KMS-11 (cell line): ENCODE measurements around the gene CLSTN1.
"Not testable (repeated sequence)": the region's sequence is repeated elsewhere in the genome, so short reads cannot be mapped to it uniquely, and the experiment has no call there.

Experiments
- H2AFZ ChIP-seq: fragments of 200-600 bp; sonication (generic); 2 replicates; pipeline ENCODE4 v1.6.1; 2016; ENCODE audit warnings: antibody characterized with exemption, mixed run types, low read depth
- H3K27ac ChIP-seq: fragments of 200-600 bp; sonication (generic); 2 replicates; pipeline ENCODE4 v1.6.1; 2016; ENCODE audit warnings: mild to moderate bottlenecking, mixed run types
- H3K27me3 ChIP-seq: fragments of 200-600 bp; sonication (generic); 2 replicates; pipeline ENCODE4 v1.6.1; 2017; ENCODE audit warnings: mild to moderate bottlenecking, low read depth, mixed run types, moderate library complexity; ENCODE audit not compliant: insufficient read depth
- H3K36me3 ChIP-seq: fragments of 200-600 bp; sonication (generic); 2 replicates; pipeline ENCODE4 v1.6.1; 2017; ENCODE audit warnings: mild to moderate bottlenecking, mixed run types; ENCODE audit not compliant: insufficient read depth
- H3K4me1 ChIP-seq: fragments of 200-600 bp; sonication (generic); 2 replicates; pipeline ENCODE4 v1.6.1; 2016; ENCODE audit warnings: mild to moderate bottlenecking, low read depth, mixed run types; ENCODE audit not compliant: poor library complexity, severe bottlenecking
- H3K4me2 ChIP-seq: fragments of 200-600 bp; sonication (generic); 2 replicates; pipeline ENCODE4 v1.7.0; 2016; ENCODE audit warnings: mild to moderate bottlenecking, mixed run types
- H3K4me3 ChIP-seq: fragments of 200-600 bp; sonication (generic); IDR thresholded peaks from 2 replicates; pipeline ENCODE4 v1.6.1; 2017; ENCODE audit warnings: low read depth, low read length, mixed read lengths; ENCODE audit not compliant: insufficient read depth
- H3K79me2 ChIP-seq: fragments of 200-600 bp; sonication (generic); 2 replicates; pipeline ENCODE4 v1.6.1; 2016; ENCODE audit warnings: low read depth, mixed run types; ENCODE audit not compliant: insufficient read depth
- H3K9ac ChIP-seq: fragments of 200-600 bp; sonication (generic); 2 replicates; pipeline ENCODE4 v1.6.1; 2016; ENCODE audit warnings: mild to moderate bottlenecking, mixed run types
- H4K20me1 ChIP-seq: fragments of 200-600 bp; sonication (generic); 2 replicates; pipeline ENCODE4 v1.6.1; 2016; ENCODE audit warnings: mild to moderate bottlenecking, mixed run types; ENCODE audit not compliant: insufficient read depth
- CTCF ChIP-seq: fragments of 200-600 bp; sonication (generic); conservative IDR thresholded peaks from 2 replicates; pipeline ENCODE4 v1.6.1; 2017; ENCODE audit warnings: low read depth, mild to moderate bottlenecking, antibody characterized with exemption, low read length, moderate library complexity, mixed read lengths

CLSTN1 gene

DNA sequence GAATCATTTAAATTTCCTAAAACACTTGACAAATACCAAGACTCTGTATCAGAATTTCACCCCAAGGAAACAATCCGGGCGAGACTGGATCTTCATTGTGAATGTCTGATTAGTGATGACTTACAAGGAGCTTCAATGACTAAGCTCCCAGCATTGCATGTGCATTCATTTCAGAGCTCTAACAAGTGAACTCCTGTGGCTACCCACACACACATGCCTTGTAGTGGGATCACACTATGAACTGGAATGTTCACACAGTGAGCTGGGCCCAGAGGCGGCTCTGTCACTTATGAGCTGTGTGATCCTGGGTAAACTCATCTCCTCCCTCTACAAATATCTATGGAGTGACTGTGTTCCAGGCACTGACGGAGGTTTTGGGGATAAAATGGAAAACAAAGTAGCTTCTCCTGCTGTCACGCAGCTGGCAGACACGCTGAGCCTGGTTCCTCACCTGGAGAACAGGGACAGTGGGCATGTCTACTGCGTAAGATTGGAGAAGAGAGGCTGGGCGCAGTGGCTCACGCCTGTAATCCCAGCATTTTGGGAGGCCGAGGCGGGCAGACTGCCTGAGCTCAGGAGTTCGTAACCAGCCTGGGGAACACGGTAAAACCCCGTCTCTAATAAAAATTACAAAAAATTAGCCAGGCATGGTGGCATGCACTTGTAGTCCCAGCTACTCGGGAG is 56.9 kb downstream of the CLSTN1 start:
- H3K4me2 ChIP-seq: no peak overlapping the region
- H4K20me1 ChIP-seq: no peaks in the 10 kb centered on the region
- no peaks in the 10 kb centered on the region for H3K4me1 ChIP-seq
- no peak overlapping the region for H3K4me3 ChIP-seq
- H2AFZ ChIP-seq: no peak overlapping the region
- no peaks in the 10 kb centered on the region for H3K36me3 ChIP-seq
- TF ChIP-seq CTCF: no peak
- H3K27me3 ChIP-seq: no peaks in the 10 kb centered on the region
- H3K79me2 ChIP-seq: peaks cover 16% of the 10 kb centered on the region; the same call in 1 of the 2 replicates
- no peak overlapping the region for H3K27ac ChIP-seq
- no peak overlapping the region for H3K9ac ChIP-seq

GRCh38 chr1:9764550-9764949 is 59.2 kb downstream of the CLSTN1 start:
- H3K27ac ChIP-seq: no peak overlapping the region
- H3K27me3 ChIP-seq: no peaks in the 10 kb centered on the region
- no peak overlapping the region for H3K9ac ChIP-seq
- no peak for TF ChIP-seq CTCF
- H3K4me1 ChIP-seq: peaks cover 22% of the 10 kb centered on the region
- no peaks in the 10 kb centered on the region for H4K20me1 ChIP-seq
- H2AFZ ChIP-seq: no peak overlapping the region
- H3K36me3 ChIP-seq: no peaks in the 10 kb centered on the region
- peaks cover 16% of the 10 kb centered on the region; the same call in 1 of the 2 replicates for H3K79me2 ChIP-seq
- H3K4me2 ChIP-seq: no peak overlapping the region
- no peak overlapping the region for H3K4me3 ChIP-seq

DNA sequence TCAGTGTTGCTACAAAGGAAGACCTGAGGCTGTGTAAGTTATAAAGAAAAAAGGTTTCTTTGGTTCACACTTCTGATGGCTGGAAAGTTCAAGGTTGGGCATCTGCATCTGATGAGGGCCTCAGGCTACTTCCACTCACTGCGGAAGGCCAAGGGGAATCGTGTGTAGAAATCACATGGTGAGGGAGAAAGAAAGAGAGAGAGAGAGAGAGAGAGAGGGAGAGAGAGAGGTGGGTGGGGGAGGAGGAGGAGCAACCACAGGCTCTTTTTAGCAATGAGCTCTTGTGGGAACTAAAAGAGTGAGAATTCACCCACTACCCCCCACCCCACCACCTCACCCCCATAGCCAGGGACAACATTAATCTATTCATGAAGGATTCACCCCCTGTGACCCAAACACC is 59.9 kb downstream of the CLSTN1 start:
- no peak for TF ChIP-seq CTCF
- peaks cover 29% of the 10 kb centered on the region for H3K4me1 ChIP-seq
- H3K27me3 ChIP-seq: no peaks in the 10 kb centered on the region

GRCh38 chr1:9762446-9762845 is 61.3 kb downstream of the CLSTN1 start:
- not testable (repeated sequence) for H3K4me2 ChIP-seq, H3K27me3 ChIP-seq, H3K9ac ChIP-seq, H2AFZ ChIP-seq, H3K36me3 ChIP-seq, H4K20me1 ChIP-seq, H3K27ac ChIP-seq, H3K4me3 ChIP-seq
- Histone ChIP-seq H3K79me2 (peaks cover 23% of the 10 kb centered on the region; the same call in 1 of the 2 replicates), H3K4me1 (peaks cover 32% of the 10 kb centered on the region)

More for the DNA sequence above, 59.9 kb downstream of the CLSTN1 start:
- Histone ChIP-seq H3K4me2 (no peak overlapping the region), H3K9ac (no peak overlapping the region), H3K4me3 (no peak overlapping the region), H3K79me2 (peaks cover 21% of the 10 kb centered on the region; the same call in 1 of the 2 replicates), H2AFZ (no peak overlapping the region), H4K20me1 (no peaks in the 10 kb centered on the region), H3K27ac (no peak overlapping the region), H3K36me3 (no peaks in the 10 kb centered on the region)

DNA sequence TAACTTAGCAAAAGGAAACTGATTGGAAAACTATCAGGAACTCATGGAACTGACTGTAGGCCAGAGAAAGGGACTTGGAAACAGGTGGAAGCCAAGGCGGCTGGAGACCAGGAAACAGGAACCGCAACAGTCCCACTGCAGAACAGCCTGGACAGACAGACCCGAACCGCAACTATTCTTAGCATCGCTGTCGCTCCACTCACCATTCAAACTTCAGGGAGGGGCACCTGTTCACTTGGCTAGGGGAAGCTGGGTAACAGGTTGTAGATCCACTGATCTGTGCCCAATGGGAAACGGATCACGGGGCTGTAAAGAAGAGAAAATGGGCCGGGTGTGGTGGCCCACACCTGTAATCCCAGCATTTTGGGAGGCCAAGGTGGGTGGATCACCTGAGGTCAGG is 61.9 kb downstream of the CLSTN1 start:
- H3K27ac ChIP-seq: no peak overlapping the region
- H3K9ac ChIP-seq: no peak overlapping the region
- TF ChIP-seq CTCF: no peak
- no peak overlapping the region for H3K4me2 ChIP-seq
- H2AFZ ChIP-seq: no peak overlapping the region
- no peaks in the 10 kb centered on the region for H3K27me3 ChIP-seq
- H4K20me1 ChIP-seq: no peaks in the 10 kb centered on the region
- no peak overlapping the region for H3K4me3 ChIP-seq
- H3K36me3 ChIP-seq: no peaks in the 10 kb centered on the region
- peaks cover 32% of the 10 kb centered on the region for H3K4me1 ChIP-seq
- peaks cover 23% of the 10 kb centered on the region; the same call in 1 of the 2 replicates for H3K79me2 ChIP-seq
